ENCODE results near the gene ZBTB7B.

GRCh38 chr1:155018617-155019348 lies 16.2 kb downstream of the ZBTB7B start:
- TF ChIP-seq CTCF (IDR thresholded peaks at IDR 0.05; ENCODE audit: low read depth, low read length) (no peak), EZH2phosphoT487 (IDR thresholded peaks at IDR 0.05; ENCODE audit: low read depth) (no peak)
